GM12878 (cell line): Measurements from ENCODE around the gene ASMTL. TPM values are rescaled to one million over a fixed set of nuclear protein-coding genes. Genes with fewer than 3 reads are reported as not detected.

Experiments
- ATAC-seq: fragments of 200-7000 bp; cut with Tn5 transposase; 3 replicates; pipeline ENCODE4 v1.9.1; 2020; ENCODE audit warnings: mild to moderate bottlenecking, moderate library complexity
- BruUV-seq: library from RNA; stranded (reverse); fragments of 400-500 nt; replicated peaks from 2 replicates; lab custom pipeline; 2021; lab: Mats Ljungman, UMichigan
- CTCF ChIA-PET: fragments of 300-600 bp; sonication (Branson Sonifier 250); formaldehyde crosslinking; extraction: SDS; loops from one replicate; lab custom pipeline; 2021; ENCODE audit warnings: inconsistent platforms; lab: Yijun Ruan, JAX
- POLR2A ChIA-PET: fragments of 350-600 bp; formaldehyde crosslinking; extraction: SDS; loops from one replicate; lab custom pipeline; 2021; ENCODE audit warnings: inconsistent platforms; lab: Charles Lee
- RAD21 ChIA-PET: fragments of 300-600 bp; sonication (Branson Sonifier 250); formaldehyde crosslinking; loops from one replicate; lab custom pipeline; 2023; ENCODE audit warnings: antibody characterized with exemption; ENCODE audit not compliant: unreplicated experiment; lab: Charles Lee
- SMC1A ChIA-PET: fragments of 300-600 bp; sonication (Branson Sonifier 250); formaldehyde crosslinking; loops from one replicate; lab custom pipeline; 2023; ENCODE audit not compliant: unreplicated experiment, uncharacterized antibody; lab: Charles Lee
- DNase-seq: peaks from one replicate; pipeline ENCODE4 v3.0.0-alpha.2; 2011; ENCODE audit warnings: low read depth, low spot score
- FAIRE-seq: peaks from 3 replicates; lab custom pipeline; 2011; peaks lifted over from hg19 to GRCh38; lab: Jason Lieb, UNC
- H2AFZ ChIP-seq: 2 replicates; pipeline ENCODE4 v1.6.0; 2011; ENCODE audit warnings: low read depth, low read length, control low read depth; ENCODE audit not compliant: control insufficient read depth
- H3K27ac ChIP-seq: 2 replicates; pipeline ENCODE4 v1.5.1; 2011; ENCODE audit warnings: control low read depth; ENCODE audit not compliant: control insufficient read depth, insufficient read depth
- H3K27me3 ChIP-seq, 2 experiments: replicated peaks in 1 of 2; 2 replicates each; pipeline versions ENCODE4 v1.6.0 to v1.6.1; 2011; ENCODE audit warnings: low read length in 1 of 2; ENCODE audit not compliant: control insufficient read depth in 2 of 2, insufficient read depth in 2 of 2
- H3K36me3 ChIP-seq, 2 experiments: 2 replicates each; pipeline ENCODE4 v1.5.1; 2011; ENCODE audit warnings: low read length in 1 of 2; ENCODE audit not compliant: control insufficient read depth in 2 of 2, insufficient read depth in 2 of 2
- H3K4me1 ChIP-seq: 2 replicates; pipeline ENCODE4 v1.6.1; 2011; ENCODE audit warnings: mild to moderate bottlenecking, low read length, moderate library complexity, mixed read lengths; ENCODE audit not compliant: control insufficient read depth, insufficient read depth
- H3K4me2 ChIP-seq: 2 replicates; pipeline ENCODE4 v1.6.0; 2011; ENCODE audit warnings: control low read depth; ENCODE audit not compliant: control insufficient read depth, insufficient read depth
- H3K4me3 ChIP-seq: fragments of 200-600 bp; sonication (generic); 2 replicates; pipeline ENCODE4 v1.5.1; 2016
- H3K79me2 ChIP-seq: 2 replicates; pipeline ENCODE4 v1.6.0; 2011; ENCODE audit warnings: low read length; ENCODE audit not compliant: control insufficient read depth, insufficient read depth
- H3K9ac ChIP-seq: 2 replicates; pipeline ENCODE4 v1.8.0; 2011; ENCODE audit warnings: low read length, control low read depth, mixed read lengths; ENCODE audit not compliant: control insufficient read depth, insufficient read depth
- H3K9me3 ChIP-seq: replicated peaks from 3 replicates; pipeline ENCODE4 v1.5.1; 2011; ENCODE audit warnings: mild to moderate bottlenecking, low read length; ENCODE audit not compliant: control insufficient read depth, insufficient read depth
- H4K20me1 ChIP-seq: 2 replicates; pipeline ENCODE4 v1.6.0; 2011; ENCODE audit not compliant: control insufficient read depth, insufficient read depth
- BACH1 ChIP-seq: fragments of 450-650 bp; IDR thresholded peaks from 2 replicates; pipeline ENCODE4 v1.6.1; 2017; ENCODE audit warnings: mild to moderate bottlenecking, borderline replicate concordance
- CREM ChIP-seq: IDR thresholded peaks from 2 replicates; pipeline ENCODE4 v1.6.1; 2014; ENCODE audit warnings: antibody characterized with exemption, low read depth
- HDGF ChIP-seq: fragments of 450-650 bp; IDR thresholded peaks from 2 replicates; pipeline ENCODE4 v1.6.1; 2016; ENCODE audit warnings: antibody characterized with exemption
- MYB ChIP-seq: fragments of 150-350 bp; IDR thresholded peaks from 2 replicates; pipeline ENCODE4 v1.6.1; 2014; ENCODE audit warnings: mild to moderate bottlenecking, low read depth, low read length, borderline replicate concordance
- NFIC ChIP-seq: IDR thresholded peaks from 2 replicates; pipeline ENCODE4 v1.6.1; 2012; ENCODE audit warnings: low read depth, mild to moderate bottlenecking, inconsistent platforms, low read length, moderate library complexity
- POLR2A ChIP-seq: IDR thresholded peaks from 2 replicates; pipeline ENCODE4 v1.6.1; 2011; ENCODE audit warnings: low read depth, mild to moderate bottlenecking, low read length
- SIN3A ChIP-seq: IDR thresholded peaks from 2 replicates; pipeline ENCODE4 v1.6.1; 2012; ENCODE audit warnings: low read depth, low read length, improper control_type of control experiment
- SMAD1 ChIP-seq: fragments of 450-650 bp; IDR thresholded peaks from 2 replicates; pipeline ENCODE4 v1.6.1; 2018; ENCODE audit warnings: mild to moderate bottlenecking, low read depth; ENCODE audit not compliant: partially characterized antibody
- SRF ChIP-seq, 2 experiments: IDR thresholded peaks; 2 replicates each; pipeline ENCODE4 v1.6.1; 2011; ENCODE audit warnings: low read depth in 2 of 2, low read length in 2 of 2, mild to moderate bottlenecking in 1 of 2, moderate library complexity in 1 of 2
- TARDBP ChIP-seq: IDR thresholded peaks from 2 replicates; pipeline ENCODE4 v1.6.1; 2016; ENCODE audit warnings: borderline replicate concordance
- WRNIP1 ChIP-seq: IDR thresholded peaks from 2 replicates; pipeline ENCODE4 v1.6.1; 2011; ENCODE audit warnings: low read depth, low read length, improper control_type of control experiment, borderline replicate concordance
- WGBS: methylation state at CpG from one replicate; pipeline ENCODE4 v1.1.6; 2016; ENCODE audit warnings: low lambda C conversion rate; ENCODE audit not compliant: insufficient replicate concordance, insufficient coverage; ENCODE audit errors: missing lambda C conversion rate; 5-methylcytosine and 5-hydroxymethylcytosine counted together
- in situ Hi-C: fragments of 300-500 bp; cut with MboI; formaldehyde crosslinking; loops from 9 replicates; pipeline ENCODE4 v1.14.3; 2018; ENCODE audit warnings: mixed read lengths
- intact Hi-C: fragments of 100-400 bp; cut with micrococcal nuclease; formaldehyde crosslinking; loops from one replicate; pipeline ENCODE4 v1.14.2; 2022; ENCODE audit not compliant: unreplicated experiment
- polyA plus RNA-seq, 11 experiments: library from polyadenylated mRNA; depleted of rRNA in 4 of 11; unstranded in 6 of 11; stranded (reverse) in 5 of 11; fragments of >200 nt; fragmentation: Nextera tagmentation in 4 of 11; fragmentation: Illumina TruSeq in 1 of 11; extraction: Ambion mirVana in 4 of 11; extraction: Trizol in 1 of 11; gene quantifications; 1 replicate in 1 of 11; 2 replicates in 10 of 11; pipeline versions ENCODE4 v1.2.1 to v1.2.3, GENCODE V29; 2011 to 2016; ENCODE audit warnings: inconsistent platforms in 2 of 11, missing spikeins in 2 of 11, low read depth in 1 of 11
- total RNA-seq, 4 experiments: library from RNA; depleted of rRNA in 3 of 4; stranded (reverse); fragments of >200 nt in 3 of 4; fragmentation: Illumina TruSeq in 1 of 4; extraction: Trizol in 1 of 4; gene quantifications; 2 replicates each; pipeline versions ENCODE4 v1.2.1 to v1.2.3, GENCODE V29; 2013 to 2021
- TF ChIP-seq, protein P1 (sequence below): fragments of 450-650 bp; IDR thresholded peaks from 2 replicates; pipeline ENCODE4 v1.6.1; 2017; ENCODE audit warnings: mild to moderate bottlenecking, low read depth, inconsistent platforms; ENCODE audit not compliant: poor library complexity, severe bottlenecking
- TF ChIP-seq, protein P2 (sequence below): fragments of 450-650 bp; IDR thresholded peaks from 2 replicates; pipeline ENCODE4 v1.6.1; 2017; ENCODE audit warnings: low read depth, mild to moderate bottlenecking, moderate library complexity
- TF ChIP-seq, protein P3 (sequence below): IDR thresholded peaks from 2 replicates; pipeline ENCODE4 v1.6.1; 2012; ENCODE audit warnings: low read depth, low read length, improper control_type of control experiment
- TF ChIP-seq, protein P4 (sequence below): fragments of 450-650 bp; IDR thresholded peaks from 2 replicates; pipeline ENCODE4 v1.6.1; 2017; ENCODE audit warnings: mild to moderate bottlenecking, moderate library complexity

The ASMTL gene
- total and polyA plus RNA-seq, 10 of the 15 experiments (the other 5 are each of a cell fraction or from before 2014, with no cell fraction given): 1.6 to 51.9 (median 32.1) TPM

DNA sequence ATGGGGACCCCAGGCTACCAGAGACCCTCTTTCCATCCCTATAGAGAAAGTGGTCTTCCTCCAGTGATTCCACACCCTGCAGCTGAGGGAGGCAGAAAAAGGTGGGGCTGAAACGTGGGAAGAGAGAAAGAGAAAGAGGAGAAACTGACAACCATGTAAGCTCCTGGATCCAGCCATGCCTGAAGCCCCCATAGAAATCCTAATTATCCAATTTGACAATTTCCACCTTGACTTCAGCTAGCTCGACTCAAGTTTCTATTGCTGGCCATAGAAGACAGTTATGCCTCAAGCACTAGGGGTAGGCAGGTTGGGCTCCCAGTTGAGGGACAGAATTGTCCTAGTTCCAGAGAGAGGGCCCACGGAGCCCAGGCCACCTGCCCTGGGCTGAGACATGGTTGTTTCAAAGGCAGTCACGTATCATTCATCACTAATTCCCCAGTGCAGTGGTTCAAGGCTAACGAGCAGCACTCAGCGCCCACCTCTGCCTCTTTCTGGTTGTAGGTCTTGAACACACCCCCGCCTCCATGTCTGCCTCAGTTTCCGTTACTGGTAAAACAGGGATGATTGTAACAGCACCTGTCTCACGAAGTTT lies 39.8 kb upstream of the ASMTL start:
- peak overlapping the region; percentile 55 for H3K4me3 ChIP-seq
- peaks cover 29% of the 10 kb centered on the region for H3K4me1 ChIP-seq
- intact Hi-C loops: loop anchor here (1.0 to 2.0 kb wide), 2 partner anchors 8 to 44 kb away; partner anchors contain the start of gene P2RY8
- under 1% methylated on average over 9 of the region's 9 CpGs for WGBS
- no peaks in the 10 kb centered on the region for H4K20me1 ChIP-seq
- peak; percentile 19 for ATAC-seq
- peak overlapping the region; percentile 56 for H3K9ac ChIP-seq
- H3K27me3 ChIP-seq: no peaks in the 10 kb centered on the region
- BruUV-seq: TSS peak; percentile 93
- DNase-seq: no peak
- in situ Hi-C loops: no loop called here
- H3K79me2 ChIP-seq: peaks cover 27% of the 10 kb centered on the region
- FAIRE-seq: no peak
- peak overlapping the region; percentile 69 for H3K4me2 ChIP-seq
- RAD21 ChIA-PET: no interaction called here
- H3K27ac ChIP-seq: peak overlapping the region; percentile 44
- no peaks in the 10 kb centered on the region; the same call in 2 of the 3 replicates for H3K9me3 ChIP-seq
- peaks cover 6 to 10% of the 10 kb centered on the region in 2 experiments; a peak in 3 of 4 replicates for H3K36me3 ChIP-seq
- SMC1A ChIA-PET: no interaction called here
- CTCF ChIA-PET: no interaction called here
- H2AFZ ChIP-seq: no peak overlapping the region
- POLR2A ChIA-PET: no interaction called here
- TF ChIP-seq BACH1: no peak; the same call in 1 of the 2 replicates
- no peak for TF ChIP-seq SRF (IDR thresholded peaks at IDR 0.05; ENCODE audit: low read depth in 2 of 2, low read length in 2 of 2)
- TF ChIP-seq HDGF: 0 out of 2 replicates have a peak, but pooled peaks have one; percentile 77
- TF ChIP-seq, protein P1, sequence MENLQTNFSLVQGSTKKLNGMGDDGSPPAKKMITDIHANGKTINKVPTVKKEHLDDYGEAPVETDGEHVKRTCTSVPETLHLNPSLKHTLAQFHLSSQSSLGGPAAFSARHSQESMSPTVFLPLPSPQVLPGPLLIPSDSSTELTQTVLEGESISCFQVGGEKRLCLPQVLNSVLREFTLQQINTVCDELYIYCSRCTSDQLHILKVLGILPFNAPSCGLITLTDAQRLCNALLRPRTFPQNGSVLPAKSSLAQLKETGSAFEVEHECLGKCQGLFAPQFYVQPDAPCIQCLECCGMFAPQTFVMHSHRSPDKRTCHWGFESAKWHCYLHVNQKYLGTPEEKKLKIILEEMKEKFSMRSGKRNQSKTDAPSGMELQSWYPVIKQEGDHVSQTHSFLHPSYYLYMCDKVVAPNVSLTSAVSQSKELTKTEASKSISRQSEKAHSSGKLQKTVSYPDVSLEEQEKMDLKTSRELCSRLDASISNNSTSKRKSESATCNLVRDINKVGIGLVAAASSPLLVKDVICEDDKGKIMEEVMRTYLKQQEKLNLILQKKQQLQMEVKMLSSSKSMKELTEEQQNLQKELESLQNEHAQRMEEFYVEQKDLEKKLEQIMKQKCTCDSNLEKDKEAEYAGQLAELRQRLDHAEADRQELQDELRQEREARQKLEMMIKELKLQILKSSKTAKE: peak; percentile 11
- TF ChIP-seq TARDBP: no peak
- no peak for TF ChIP-seq SIN3A
- TF ChIP-seq, protein P2, sequence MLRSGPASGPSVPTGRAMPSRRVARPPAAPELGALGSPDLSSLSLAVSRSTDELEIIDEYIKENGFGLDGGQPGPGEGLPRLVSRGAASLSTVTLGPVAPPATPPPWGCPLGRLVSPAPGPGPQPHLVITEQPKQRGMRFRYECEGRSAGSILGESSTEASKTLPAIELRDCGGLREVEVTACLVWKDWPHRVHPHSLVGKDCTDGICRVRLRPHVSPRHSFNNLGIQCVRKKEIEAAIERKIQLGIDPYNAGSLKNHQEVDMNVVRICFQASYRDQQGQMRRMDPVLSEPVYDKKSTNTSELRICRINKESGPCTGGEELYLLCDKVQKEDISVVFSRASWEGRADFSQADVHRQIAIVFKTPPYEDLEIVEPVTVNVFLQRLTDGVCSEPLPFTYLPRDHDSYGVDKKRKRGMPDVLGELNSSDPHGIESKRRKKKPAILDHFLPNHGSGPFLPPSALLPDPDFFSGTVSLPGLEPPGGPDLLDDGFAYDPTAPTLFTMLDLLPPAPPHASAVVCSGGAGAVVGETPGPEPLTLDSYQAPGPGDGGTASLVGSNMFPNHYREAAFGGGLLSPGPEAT: 0 out of 2 replicates have a peak, but pooled peaks have one; percentile 27
- TF ChIP-seq MYB: no peak
- peak; percentile 44; the same call in 1 of the 2 replicates for TF ChIP-seq WRNIP1
- TF ChIP-seq, protein P3, sequence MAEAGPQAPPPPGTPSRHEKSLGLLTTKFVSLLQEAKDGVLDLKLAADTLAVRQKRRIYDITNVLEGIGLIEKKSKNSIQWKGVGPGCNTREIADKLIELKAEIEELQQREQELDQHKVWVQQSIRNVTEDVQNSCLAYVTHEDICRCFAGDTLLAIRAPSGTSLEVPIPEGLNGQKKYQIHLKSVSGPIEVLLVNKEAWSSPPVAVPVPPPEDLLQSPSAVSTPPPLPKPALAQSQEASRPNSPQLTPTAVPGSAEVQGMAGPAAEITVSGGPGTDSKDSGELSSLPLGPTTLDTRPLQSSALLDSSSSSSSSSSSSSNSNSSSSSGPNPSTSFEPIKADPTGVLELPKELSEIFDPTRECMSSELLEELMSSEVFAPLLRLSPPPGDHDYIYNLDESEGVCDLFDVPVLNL: no peak
- peak; percentile 41 for TF ChIP-seq POLR2A
- peak; percentile 38 for TF ChIP-seq SMAD1
- TF ChIP-seq, protein P4, sequence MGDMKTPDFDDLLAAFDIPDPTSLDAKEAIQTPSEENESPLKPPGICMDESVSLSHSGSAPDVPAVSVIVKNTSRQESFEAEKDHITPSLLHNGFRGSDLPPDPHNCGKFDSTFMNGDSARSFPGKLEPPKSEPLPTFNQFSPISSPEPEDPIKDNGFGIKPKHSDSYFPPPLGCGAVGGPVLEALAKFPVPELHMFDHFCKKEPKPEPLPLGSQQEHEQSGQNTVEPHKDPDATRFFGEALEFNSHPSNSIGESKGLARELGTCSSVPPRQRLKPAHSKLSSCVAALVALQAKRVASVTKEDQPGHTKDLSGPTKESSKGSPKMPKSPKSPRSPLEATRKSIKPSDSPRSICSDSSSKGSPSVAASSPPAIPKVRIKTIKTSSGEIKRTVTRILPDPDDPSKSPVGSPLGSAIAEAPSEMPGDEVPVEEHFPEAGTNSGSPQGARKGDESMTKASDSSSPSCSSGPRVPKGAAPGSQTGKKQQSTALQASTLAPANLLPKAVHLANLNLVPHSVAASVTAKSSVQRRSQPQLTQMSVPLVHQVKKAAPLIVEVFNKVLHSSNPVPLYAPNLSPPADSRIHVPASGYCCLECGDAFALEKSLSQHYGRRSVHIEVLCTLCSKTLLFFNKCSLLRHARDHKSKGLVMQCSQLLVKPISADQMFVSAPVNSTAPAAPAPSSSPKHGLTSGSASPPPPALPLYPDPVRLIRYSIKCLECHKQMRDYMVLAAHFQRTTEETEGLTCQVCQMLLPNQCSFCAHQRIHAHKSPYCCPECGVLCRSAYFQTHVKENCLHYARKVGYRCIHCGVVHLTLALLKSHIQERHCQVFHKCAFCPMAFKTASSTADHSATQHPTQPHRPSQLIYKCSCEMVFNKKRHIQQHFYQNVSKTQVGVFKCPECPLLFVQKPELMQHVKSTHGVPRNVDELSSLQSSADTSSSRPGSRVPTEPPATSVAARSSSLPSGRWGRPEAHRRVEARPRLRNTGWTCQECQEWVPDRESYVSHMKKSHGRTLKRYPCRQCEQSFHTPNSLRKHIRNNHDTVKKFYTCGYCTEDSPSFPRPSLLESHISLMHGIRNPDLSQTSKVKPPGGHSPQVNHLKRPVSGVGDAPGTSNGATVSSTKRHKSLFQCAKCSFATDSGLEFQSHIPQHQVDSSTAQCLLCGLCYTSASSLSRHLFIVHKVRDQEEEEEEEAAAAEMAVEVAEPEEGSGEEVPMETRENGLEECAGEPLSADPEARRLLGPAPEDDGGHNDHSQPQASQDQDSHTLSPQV: 0 out of 2 replicates have a peak, but pooled peaks have one; percentile 5
- TF ChIP-seq CREM: 0 out of 2 replicates have a peak, but pooled peaks have one; percentile 17
- TF ChIP-seq NFIC: no peak
